Stimulated activated CD4-positive, alpha-beta T cell treated with anti-CD3 and anti-CD28 coated beads, Interleukin-2, amount 100 ng/mL, for 4 hours (primary cell): Measurements from ENCODE around the gene ENGASE.
"Not testable (repeated sequence)": the region's sequence is repeated elsewhere in the genome, so short reads cannot be mapped to it uniquely, and the experiment has no call there.

Experiments used
- DNase-seq: peaks from one replicate; pipeline ENCODE4 v3.0.0-alpha.2; 2020; ENCODE audit warnings: low read depth

Gene ENGASE

GRCh38 chr17:79052131-79052530 lies 22.5 kb upstream of the ENGASE start:
- no peak for DNase-seq

- no peak for DNase-seq
These were observed 21.2 kb upstream of the ENGASE start for GRCh38 chr17:79053251-79053925.

- no peak for DNase-seq
These were observed 20.2 kb upstream of the ENGASE start for GRCh38 chr17:79054200-79054960.

GRCh38 chr17:79055197-79055596 lies 19.4 kb upstream of the ENGASE start:
- DNase-seq: no peak

DNA sequence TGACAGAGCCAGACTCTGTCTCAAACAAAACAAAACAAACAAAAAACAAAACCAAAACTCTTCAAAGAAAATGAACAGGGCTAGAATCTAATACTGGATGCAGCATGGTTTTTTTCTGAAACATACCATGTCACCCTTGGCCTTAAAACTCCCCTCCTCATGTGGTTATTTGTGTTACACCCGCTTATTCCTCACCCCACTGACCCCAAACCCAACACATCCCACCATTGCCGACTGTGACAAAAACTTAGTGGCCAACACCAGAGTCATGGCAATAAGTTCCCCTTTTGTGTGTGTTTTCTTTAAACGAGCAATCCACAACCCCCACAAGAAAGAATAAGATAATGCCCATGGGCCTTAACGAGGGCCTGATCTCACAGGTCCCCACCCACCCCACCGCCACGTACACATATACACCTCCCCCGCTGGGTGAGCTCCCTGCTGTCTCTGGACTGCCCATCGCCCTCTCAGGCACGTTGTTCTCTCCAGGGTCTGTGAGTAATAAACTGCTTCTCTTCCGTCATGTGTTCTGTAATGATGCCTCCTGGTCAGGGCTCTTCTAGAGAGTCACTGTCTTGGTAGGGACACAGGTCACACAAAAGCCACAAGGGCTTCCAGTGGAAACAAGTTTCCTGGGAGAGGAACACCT lies 16.8 kb upstream of the ENGASE start:
- DNase-seq: no peak

DNA sequence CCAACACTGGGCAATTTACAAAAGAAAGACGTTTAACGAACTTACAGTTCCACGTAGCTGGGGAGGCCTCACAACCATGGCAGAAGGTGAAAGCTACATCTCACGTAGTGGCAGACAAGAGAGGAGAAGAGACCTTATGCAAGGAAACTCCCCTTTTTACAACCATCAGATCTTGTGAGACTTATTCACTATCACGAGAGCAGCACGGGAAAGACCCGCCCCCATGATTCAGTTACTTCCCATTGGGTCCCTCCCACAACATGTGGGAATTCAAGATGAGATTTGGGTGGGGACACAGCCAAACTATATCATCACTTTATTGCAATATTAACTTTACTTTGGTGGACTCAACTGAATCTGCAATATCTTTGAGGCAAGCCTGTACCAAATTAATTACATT lies 11.9 kb upstream of the ENGASE start:
- DNase-seq: no peak

GRCh38 chr17:79064026-79064425 lies 10.6 kb upstream of the ENGASE start:
- no peak for DNase-seq

DNA sequence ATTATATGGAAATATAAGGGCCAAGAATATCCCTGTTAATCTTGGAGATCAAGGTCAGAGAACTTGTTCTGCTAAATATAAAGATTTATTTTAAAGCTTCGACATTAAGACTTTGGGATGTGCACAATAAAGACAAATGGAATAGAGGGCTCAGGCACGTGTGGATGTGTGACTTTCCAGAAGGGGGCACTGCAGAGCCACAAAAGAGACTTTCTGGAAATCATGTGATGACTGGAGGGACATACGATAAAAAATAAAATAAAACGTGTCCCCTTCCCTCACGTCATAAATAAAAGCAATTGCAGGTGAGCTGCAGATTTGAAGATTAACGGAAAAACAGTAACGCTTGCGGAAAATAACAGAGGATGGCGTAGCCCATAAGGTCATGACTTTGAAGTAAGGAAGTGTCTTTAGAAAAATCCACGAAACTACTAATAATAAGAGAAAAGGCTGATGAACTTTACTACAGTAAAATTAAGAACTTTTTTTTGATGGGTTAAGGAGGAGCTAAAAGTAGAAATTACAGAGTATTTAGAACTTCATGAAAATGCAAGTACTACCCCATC lies 9.4 kb upstream of the ENGASE start:
- DNase-seq: peak; percentile 41

- no peak for DNase-seq
These were observed 7.7 kb upstream of the ENGASE start for GRCh38 chr17:79066963-79067362.

- no peak for DNase-seq
These were observed 4.3 kb upstream of the ENGASE start for GRCh38 chr17:79070266-79070880.

DNA sequence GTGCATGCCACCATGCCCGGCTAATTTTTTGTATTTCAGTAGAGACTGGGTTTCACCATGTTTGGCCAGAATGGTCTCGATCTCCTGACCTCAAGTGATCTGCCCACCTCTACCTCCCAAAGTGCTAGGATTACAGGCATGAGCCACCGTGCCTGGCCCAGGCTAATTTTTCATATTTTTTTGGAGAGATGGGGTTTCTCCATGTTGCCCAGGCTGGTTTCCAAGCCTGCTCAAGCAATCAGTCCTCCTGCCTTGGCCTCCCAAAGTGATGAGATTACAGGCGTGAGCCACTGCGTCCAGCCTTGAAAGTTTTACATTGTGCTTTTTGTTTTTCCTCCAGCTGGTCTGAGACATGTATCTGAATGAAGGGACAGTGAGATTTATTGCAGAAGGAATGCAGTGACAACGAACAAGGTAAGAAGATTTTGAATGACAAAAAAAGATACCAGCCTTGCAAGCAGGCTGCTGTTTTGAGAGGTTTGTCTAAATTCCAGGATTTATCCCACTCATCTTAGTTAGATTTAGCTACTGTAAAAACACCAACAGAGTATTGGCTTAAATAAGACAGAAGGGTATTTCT lies 3.4 kb upstream of the ENGASE start:
- no peak for DNase-seq

DNA sequence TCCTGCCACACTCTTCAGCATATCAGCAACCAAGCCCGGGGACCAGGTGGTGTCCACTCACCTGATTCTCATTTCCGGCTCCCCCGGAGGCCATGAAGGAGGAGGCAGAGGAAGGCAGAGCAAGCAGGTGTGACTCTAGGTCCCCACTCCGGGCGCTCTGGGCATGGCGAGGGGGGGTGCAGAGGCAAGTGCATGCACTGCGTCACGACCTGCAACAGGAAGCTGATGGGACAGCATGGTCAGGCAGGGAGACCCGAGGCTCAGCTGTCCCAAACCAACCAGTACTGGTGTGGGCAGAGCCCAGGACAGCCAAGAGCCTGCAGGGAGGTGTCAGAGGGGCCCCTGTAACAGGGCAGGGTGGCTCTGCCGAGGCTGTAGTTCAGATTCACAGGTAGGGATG lies 2.1 kb upstream of the ENGASE start:
- no peak for DNase-seq

DNA sequence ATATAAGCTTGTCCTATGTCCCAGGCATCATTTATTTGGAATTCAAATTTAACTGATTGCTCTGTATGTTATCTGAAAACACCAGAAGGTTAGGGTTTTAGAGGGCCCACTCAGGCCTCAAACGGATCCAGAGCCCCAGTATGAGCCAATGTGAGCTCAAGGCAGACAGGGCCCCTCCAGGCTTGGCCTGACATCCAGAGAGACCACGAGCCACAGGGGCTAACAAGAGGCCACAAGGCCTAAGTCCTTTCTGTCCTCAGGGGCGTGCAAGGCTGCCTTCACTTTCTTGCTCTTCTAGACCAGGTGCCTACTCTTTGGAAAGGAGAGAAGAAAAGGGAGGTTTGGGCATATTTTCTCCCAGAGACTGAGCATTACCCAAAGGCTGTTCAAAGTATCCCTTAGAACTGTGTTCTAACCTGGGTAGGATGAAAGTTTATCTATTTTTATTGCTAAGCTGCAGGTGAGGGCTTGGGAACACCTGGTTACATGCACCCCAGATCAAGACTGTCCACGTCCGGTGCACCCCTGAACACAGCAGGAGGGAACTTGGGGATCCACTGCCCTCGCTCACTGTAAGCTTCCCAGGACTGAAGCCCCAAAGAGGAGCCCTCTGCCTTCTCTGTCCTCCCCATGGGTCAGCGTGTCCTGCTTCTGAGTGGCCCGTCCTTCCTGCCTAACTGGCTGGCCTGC lies 1.5 kb upstream of the ENGASE start:
- DNase-seq: no peak

- no peak for DNase-seq
These were observed 927 bp upstream of the ENGASE start for GRCh38 chr17:79073706-79074088.

GRCh38 chr17:79074121-79074648 lies 439 bp upstream of the ENGASE start:
- not testable (repeated sequence) for DNase-seq

- no peak for DNase-seq
These were observed 774 bp downstream of the ENGASE start for GRCh38 chr17:79075446-79075750.

GRCh38 chr17:79075861-79076406 lies 1.3 kb downstream of the ENGASE start:
- no peak for DNase-seq

GRCh38 chr17:79077587-79077986 lies 3.0 kb downstream of the ENGASE start:
- no peak for DNase-seq

DNA sequence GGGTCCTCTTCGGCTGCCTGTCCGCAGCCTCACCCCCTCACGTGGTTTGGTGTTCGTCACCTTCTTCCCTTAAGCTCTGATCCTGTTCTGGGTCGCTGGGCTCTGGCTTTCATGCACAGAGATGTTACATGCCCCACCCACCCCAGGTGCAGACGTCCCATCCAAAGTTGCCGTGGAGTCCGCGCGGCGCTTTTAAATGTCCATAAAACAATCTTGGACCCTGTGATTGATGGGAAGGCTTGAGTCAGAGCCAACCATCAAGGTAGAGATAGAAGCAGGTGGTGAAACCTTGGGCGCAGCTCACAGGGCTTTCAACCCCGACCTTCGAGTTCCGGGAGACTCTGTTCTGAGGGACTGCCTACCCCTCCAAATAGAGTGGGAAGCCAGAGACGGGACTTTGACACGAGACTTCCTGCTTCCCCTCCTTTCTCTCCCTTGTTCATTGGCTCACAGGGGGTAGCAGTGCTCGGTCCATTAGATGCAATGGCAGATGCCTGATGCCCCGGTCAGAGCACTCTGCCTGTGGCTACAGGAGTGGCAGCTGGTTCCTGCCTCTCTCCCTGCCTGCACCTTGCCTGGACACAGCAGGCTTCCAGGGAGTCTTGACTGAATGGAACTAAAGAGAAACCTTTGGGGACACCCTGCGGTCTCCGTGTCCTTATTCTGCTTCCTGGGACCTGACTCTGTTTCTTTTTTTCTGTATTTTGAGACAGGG lies 4.0 kb downstream of the ENGASE start:
- DNase-seq: no peak

DNA sequence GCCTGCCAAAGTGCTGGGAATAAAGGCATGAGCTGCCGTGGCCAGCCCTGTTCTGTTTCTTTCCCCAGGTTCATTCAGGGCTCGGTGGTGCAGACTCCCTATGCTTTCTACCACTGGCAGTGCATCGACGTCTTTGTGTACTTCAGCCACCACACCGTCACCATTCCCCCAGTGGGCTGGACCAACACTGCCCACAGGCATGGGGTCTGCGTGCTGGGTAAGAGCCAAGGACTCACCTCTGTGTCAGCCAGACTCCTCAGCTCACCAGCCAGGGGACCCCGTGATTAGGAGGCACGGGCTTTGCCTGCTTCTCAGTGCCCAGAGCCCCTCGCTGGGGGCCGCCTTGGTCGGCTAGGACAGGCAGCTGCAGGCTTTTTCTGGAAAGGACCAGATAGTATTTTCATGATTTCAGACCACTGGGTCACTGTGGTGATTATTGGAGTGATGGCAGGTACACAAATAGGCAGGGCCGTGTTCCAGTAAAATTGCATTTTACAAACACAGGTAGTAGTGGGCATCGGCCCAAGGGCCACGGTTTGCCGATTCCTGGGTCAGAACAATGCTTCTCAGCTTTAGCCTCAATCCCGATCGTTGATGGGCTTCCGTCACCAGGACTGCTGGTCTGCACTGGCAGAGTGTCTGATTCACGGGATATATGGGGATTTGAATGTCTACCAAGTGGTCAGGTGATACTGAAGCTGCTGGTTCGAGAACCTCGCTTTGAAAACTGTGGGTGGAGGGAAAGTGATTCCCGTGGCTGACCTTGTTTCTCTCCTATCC lies 5.0 kb downstream of the ENGASE start:
- DNase-seq: no peak
